ENCODE results near the gene C6orf89.

DNA sequence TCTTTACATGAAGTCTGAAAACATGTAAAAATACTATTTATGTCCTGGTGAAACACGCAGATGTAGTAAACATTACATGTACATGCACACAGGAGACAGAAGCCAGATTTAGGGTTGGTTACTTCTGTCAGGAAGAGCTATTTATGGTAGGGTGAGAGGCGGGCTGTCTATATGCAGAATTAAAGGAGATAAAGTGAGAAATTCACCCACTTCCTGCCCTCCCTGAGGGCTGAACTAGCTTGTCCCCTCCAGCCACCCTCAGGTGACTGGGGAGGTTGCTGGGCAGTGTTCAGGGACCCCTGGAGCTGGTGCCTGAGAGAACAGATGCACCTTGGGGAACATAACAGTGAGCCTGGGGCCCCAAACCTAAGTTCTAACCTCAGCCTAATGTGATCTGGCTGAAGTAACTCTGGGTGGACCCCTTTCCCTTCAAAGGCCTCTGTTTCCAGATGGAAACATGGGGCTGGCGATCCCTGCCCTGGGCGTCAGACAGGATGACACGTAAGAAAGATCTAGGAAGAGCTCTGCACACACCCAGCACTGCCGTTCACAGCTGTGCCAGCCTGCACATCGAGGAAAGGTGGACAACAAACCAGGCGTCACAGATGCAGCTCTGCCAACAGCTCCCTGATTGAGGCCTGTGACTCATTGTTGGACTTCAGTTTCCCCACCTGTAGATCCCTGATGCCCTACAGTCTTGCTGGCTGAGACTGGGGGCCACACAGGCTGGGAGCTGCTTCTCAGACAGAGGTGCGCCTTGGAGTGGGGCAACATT lies 70.1 kb downstream of the C6orf89 start:
- TF ChIP-seq TAF1 (IDR thresholded peaks at IDR 0.05; ENCODE audit: borderline replicate concordance, insufficient read depth, low read length): no peak
- TF ChIP-seq, protein P1, sequence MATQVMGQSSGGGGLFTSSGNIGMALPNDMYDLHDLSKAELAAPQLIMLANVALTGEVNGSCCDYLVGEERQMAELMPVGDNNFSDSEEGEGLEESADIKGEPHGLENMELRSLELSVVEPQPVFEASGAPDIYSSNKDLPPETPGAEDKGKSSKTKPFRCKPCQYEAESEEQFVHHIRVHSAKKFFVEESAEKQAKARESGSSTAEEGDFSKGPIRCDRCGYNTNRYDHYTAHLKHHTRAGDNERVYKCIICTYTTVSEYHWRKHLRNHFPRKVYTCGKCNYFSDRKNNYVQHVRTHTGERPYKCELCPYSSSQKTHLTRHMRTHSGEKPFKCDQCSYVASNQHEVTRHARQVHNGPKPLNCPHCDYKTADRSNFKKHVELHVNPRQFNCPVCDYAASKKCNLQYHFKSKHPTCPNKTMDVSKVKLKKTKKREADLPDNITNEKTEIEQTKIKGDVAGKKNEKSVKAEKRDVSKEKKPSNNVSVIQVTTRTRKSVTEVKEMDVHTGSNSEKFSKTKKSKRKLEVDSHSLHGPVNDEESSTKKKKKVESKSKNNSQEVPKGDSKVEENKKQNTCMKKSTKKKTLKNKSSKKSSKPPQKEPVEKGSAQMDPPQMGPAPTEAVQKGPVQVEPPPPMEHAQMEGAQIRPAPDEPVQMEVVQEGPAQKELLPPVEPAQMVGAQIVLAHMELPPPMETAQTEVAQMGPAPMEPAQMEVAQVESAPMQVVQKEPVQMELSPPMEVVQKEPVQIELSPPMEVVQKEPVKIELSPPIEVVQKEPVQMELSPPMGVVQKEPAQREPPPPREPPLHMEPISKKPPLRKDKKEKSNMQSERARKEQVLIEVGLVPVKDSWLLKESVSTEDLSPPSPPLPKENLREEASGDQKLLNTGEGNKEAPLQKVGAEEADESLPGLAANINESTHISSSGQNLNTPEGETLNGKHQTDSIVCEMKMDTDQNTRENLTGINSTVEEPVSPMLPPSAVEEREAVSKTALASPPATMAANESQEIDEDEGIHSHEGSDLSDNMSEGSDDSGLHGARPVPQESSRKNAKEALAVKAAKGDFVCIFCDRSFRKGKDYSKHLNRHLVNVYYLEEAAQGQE (IDR thresholded peaks at IDR 0.05; ENCODE audit: insufficient read depth in 1 of 2, low read depth in 2 of 2, low read length in 2 of 2): no peak
- no peak for TF ChIP-seq POLR2AphosphoS5 (IDR thresholded peaks at IDR 0.05; ENCODE audit: low read depth, low read length)
